Measurements from ENCODE around the gene KPRP. TPM values are rescaled to one million over a fixed set of nuclear protein-coding genes. Genes with fewer than 3 reads are reported as not detected.

The KPRP gene
- total and polyA plus RNA-seq, 2 experiments from 2014 or later, result not detected

DNA sequence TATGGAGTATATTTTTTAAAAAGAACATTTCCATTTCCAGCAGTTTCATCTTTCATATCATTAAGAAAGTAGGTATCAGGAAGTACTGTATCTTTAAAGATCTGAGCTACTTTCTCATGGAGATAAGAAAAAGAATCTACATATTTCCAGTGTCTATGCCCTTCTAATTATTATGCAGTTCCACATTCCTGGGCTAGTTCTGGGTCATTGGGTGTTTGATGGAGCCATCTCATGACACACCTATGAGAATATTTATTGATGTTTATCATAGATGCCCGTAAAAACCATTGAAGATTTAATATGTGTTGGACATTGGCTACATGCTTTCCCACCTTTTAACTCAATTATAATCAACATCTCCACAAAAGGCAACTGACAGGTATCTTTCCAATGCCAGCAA is 28.8 kb upstream of the KPRP start:
- H2AFZ ChIP-seq, result no peak overlapping the region
- H3K4me2 ChIP-seq, result no peak overlapping the region
- no peak overlapping the region for H3K4me3 ChIP-seq
- Mint-ChIP-seq H3K27ac (no peak overlapping the region), H3K27me3 (ENCODE audit: insufficient read depth, low read depth, poor library complexity) (no peaks in the 10 kb centered on the region), H3K9me3 (no peaks in the 10 kb centered on the region), H3K4me1 (no peaks in the 10 kb centered on the region), H3K4me3 (no peak overlapping the region), H3K36me3 (ENCODE audit: low read depth) (no peaks in the 10 kb centered on the region)
- no peaks in the 10 kb centered on the region for H3K9me2 ChIP-seq (ENCODE audit: insufficient read depth)
- H3K4me1 ChIP-seq (ENCODE audit: insufficient read depth), result no peaks in the 10 kb centered on the region
- H3K27ac ChIP-seq (ENCODE audit: low read depth), result no peak overlapping the region
- ATAC-seq (no peak), DNase-seq (ENCODE audit: low spot score) (no peak)
- H3K36me3 ChIP-seq (ENCODE audit: insufficient read depth), result no peaks in the 10 kb centered on the region
- no peaks in the 10 kb centered on the region for H3F3A ChIP-seq (replicated peaks; ENCODE audit: low read depth)
- TF ChIP-seq NANOG (IDR thresholded peaks at IDR 0.05; ENCODE audit: borderline replicate concordance) (no peak), STAT1 (IDR thresholded peaks at IDR 0.05; ENCODE audit: unreplicated experiment) (no peak), EZH2 (IDR thresholded peaks at IDR 0.05; ENCODE audit: low read depth, unreplicated experiment) (no peak), JUNB (IDR thresholded peaks at IDR 0.05; ENCODE audit: unreplicated experiment) (no peak)
- H4K20me1 ChIP-seq (replicated peaks; ENCODE audit: insufficient read depth), result no peaks in the 10 kb centered on the region
- H3K79me2 ChIP-seq (replicated peaks; ENCODE audit: insufficient read depth), result no peaks in the 10 kb centered on the region
- H3K27me3 ChIP-seq (ENCODE audit: insufficient read depth), result no peaks in the 10 kb centered on the region

DNA sequence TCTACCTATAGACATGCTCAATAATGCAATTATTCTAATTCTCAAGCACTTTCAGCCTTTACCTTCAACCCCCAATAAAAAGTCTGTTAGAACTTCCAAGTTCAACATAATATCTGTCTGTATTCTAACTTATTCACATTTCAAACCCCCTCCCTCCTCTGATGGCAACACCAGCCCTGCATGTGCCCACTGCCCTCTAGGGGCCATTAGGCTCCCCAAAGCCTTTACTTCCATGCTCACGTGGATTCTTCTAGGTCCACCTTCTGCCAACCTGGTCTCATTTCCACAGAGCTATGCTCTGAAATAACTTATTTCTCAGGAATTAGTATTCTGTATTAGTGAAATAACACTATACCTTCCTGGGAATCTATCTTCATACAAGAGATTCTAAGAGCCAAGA is 22.2 kb upstream of the KPRP start:
- Mint-ChIP-seq H3K27me3 (ENCODE audit: insufficient read depth, low read depth, poor library complexity) (peaks cover 6% of the 10 kb centered on the region), H3K4me1 (peaks cover 4% of the 10 kb centered on the region; the same call in 2 of the 3 replicates), H3K36me3 (ENCODE audit: low read depth) (no peaks in the 10 kb centered on the region), H3K4me3 (no peak overlapping the region), H3K27ac (no peak overlapping the region), H3K9me3 (no peaks in the 10 kb centered on the region)
- H3K27ac ChIP-seq (ENCODE audit: low read depth), result no peak overlapping the region
- no peaks in the 10 kb centered on the region for H4K20me1 ChIP-seq (replicated peaks; ENCODE audit: insufficient read depth)
- TF ChIP-seq POLR2AphosphoS5 (IDR thresholded peaks at IDR 0.05; ENCODE audit: low read depth) (no peak), CTCF (conservative IDR thresholded peaks at IDR 0.05; ENCODE audit: low read depth in 2 of 2) (peak; percentile 81 to 84), JUNB (IDR thresholded peaks at IDR 0.05; ENCODE audit: unreplicated experiment) (no peak), REST (IDR thresholded peaks at IDR 0.05; ENCODE audit: unreplicated experiment) (no peak), EZH2 (IDR thresholded peaks at IDR 0.05; ENCODE audit: low read depth, unreplicated experiment) (no peak), STAT1 (IDR thresholded peaks at IDR 0.05; ENCODE audit: unreplicated experiment) (no peak), NANOG (IDR thresholded peaks at IDR 0.05; ENCODE audit: borderline replicate concordance) (no peak), CREB1 (CRISPR knock-in tag; IDR thresholded peaks at IDR 0.05; ENCODE audit: low read depth) (no peak)
- no peak overlapping the region for H3K4me2 ChIP-seq
- no peak overlapping the region for H3K4me3 ChIP-seq
- peak; percentile 90 for ATAC-seq
- H2AFZ ChIP-seq, result no peak overlapping the region
- no peaks in the 10 kb centered on the region for H3F3A ChIP-seq (replicated peaks; ENCODE audit: low read depth)
- H3K79me2 ChIP-seq (replicated peaks; ENCODE audit: insufficient read depth), result no peaks in the 10 kb centered on the region
- peaks cover 6% of the 10 kb centered on the region for H3K9me2 ChIP-seq (ENCODE audit: insufficient read depth)
- H3K27me3 ChIP-seq (ENCODE audit: insufficient read depth), result no peaks in the 10 kb centered on the region
- DNase-seq (ENCODE audit: low spot score), result peak; percentile 57
- peaks cover 8% of the 10 kb centered on the region; the same call in 1 of the 2 replicates for H3K4me1 ChIP-seq (ENCODE audit: insufficient read depth)
- no peaks in the 10 kb centered on the region for H3K36me3 ChIP-seq (ENCODE audit: insufficient read depth)

All from GM23338 (cell line).